Measurements from ENCODE around the gene ULK4.

Gene ULK4

GRCh38 chr3:41611008-41611407 is 350.9 kb downstream of the ULK4 start:
- Histone ChIP-seq H3K4me3 (ENCODE audit: low read length) (no peak overlapping the region), H3K9ac (ENCODE audit: low read length) (no peak overlapping the region), H3K36me3 (ENCODE audit: control insufficient read depth, low read depth, low read length) (no peaks in the 10 kb centered on the region), H3K27me3 (ENCODE audit: control insufficient read depth, insufficient read depth, low read length) (no peaks in the 10 kb centered on the region), H3K27ac (ENCODE audit: low read length) (no peak overlapping the region), H3K4me1 (ENCODE audit: control insufficient read depth, low read depth, low read length) (no peaks in the 10 kb centered on the region), H3K9me3 (ENCODE audit: control insufficient read depth, low read depth, low read length) (no peaks in the 10 kb centered on the region)

GRCh38 chr3:41608347-41608746 is 353.6 kb downstream of the ULK4 start:
- H3K27me3 ChIP-seq (ENCODE audit: control insufficient read depth, insufficient read depth, low read length): no peaks in the 10 kb centered on the region
- no peaks in the 10 kb centered on the region for H3K9me3 ChIP-seq (ENCODE audit: control insufficient read depth, low read depth, low read length)
- no peaks in the 10 kb centered on the region for H3K4me1 ChIP-seq (ENCODE audit: control insufficient read depth, low read depth, low read length)
- no peak overlapping the region for H3K27ac ChIP-seq (ENCODE audit: low read length)
- H3K9ac ChIP-seq (ENCODE audit: low read length): no peak overlapping the region
- no peak overlapping the region for H3K4me3 ChIP-seq (ENCODE audit: low read length)
- H3K36me3 ChIP-seq (ENCODE audit: control insufficient read depth, low read depth, low read length): no peaks in the 10 kb centered on the region

GRCh38 chr3:41603807-41604206 is 358.1 kb downstream of the ULK4 start:
- Histone ChIP-seq H3K4me1 (ENCODE audit: control insufficient read depth, low read depth, low read length) (no peaks in the 10 kb centered on the region), H3K4me3 (ENCODE audit: low read length) (no peak overlapping the region), H3K36me3 (ENCODE audit: control insufficient read depth, low read depth, low read length) (no peaks in the 10 kb centered on the region), H3K27ac (ENCODE audit: low read length) (no peak overlapping the region), H3K9ac (ENCODE audit: low read length) (no peak overlapping the region), H3K9me3 (ENCODE audit: control insufficient read depth, low read depth, low read length) (no peaks in the 10 kb centered on the region), H3K27me3 (ENCODE audit: control insufficient read depth, insufficient read depth, low read length) (no peaks in the 10 kb centered on the region)

GRCh38 chr3:41602121-41602520 is 359.8 kb downstream of the ULK4 start:
- H3K4me3 ChIP-seq (ENCODE audit: low read length): no peak overlapping the region
- no peak overlapping the region for H3K9ac ChIP-seq (ENCODE audit: low read length)
- no peaks in the 10 kb centered on the region for H3K4me1 ChIP-seq (ENCODE audit: control insufficient read depth, low read depth, low read length)
- H3K27me3 ChIP-seq (ENCODE audit: control insufficient read depth, insufficient read depth, low read length): no peaks in the 10 kb centered on the region
- H3K27ac ChIP-seq (ENCODE audit: low read length): no peak overlapping the region
- no peaks in the 10 kb centered on the region for H3K9me3 ChIP-seq (ENCODE audit: control insufficient read depth, low read depth, low read length)
- H3K36me3 ChIP-seq (ENCODE audit: control insufficient read depth, low read depth, low read length): no peaks in the 10 kb centered on the region

- Histone ChIP-seq H3K27ac (ENCODE audit: low read length) (no peak overlapping the region), H3K9ac (ENCODE audit: low read length) (no peak overlapping the region), H3K9me3 (ENCODE audit: control insufficient read depth, low read depth, low read length) (no peaks in the 10 kb centered on the region), H3K27me3 (ENCODE audit: control insufficient read depth, insufficient read depth, low read length) (no peaks in the 10 kb centered on the region), H3K4me1 (ENCODE audit: control insufficient read depth, low read depth, low read length) (no peaks in the 10 kb centered on the region), H3K4me3 (ENCODE audit: low read length) (no peak overlapping the region), H3K36me3 (ENCODE audit: control insufficient read depth, low read depth, low read length) (no peaks in the 10 kb centered on the region)
These were observed 360.4 kb downstream of the ULK4 start for GRCh38 chr3:41601404-41601987.

GRCh38 chr3:41600616-41601015 is 361.3 kb downstream of the ULK4 start:
- Histone ChIP-seq H3K9me3 (ENCODE audit: control insufficient read depth, low read depth, low read length) (no peaks in the 10 kb centered on the region), H3K27ac (ENCODE audit: low read length) (no peak overlapping the region), H3K9ac (ENCODE audit: low read length) (no peak overlapping the region), H3K4me3 (ENCODE audit: low read length) (no peak overlapping the region), H3K4me1 (ENCODE audit: control insufficient read depth, low read depth, low read length) (no peaks in the 10 kb centered on the region), H3K36me3 (ENCODE audit: control insufficient read depth, low read depth, low read length) (no peaks in the 10 kb centered on the region), H3K27me3 (ENCODE audit: control insufficient read depth, insufficient read depth, low read length) (no peaks in the 10 kb centered on the region)

- Histone ChIP-seq H3K4me1 (ENCODE audit: control insufficient read depth, low read depth, low read length) (no peaks in the 10 kb centered on the region), H3K9me3 (ENCODE audit: control insufficient read depth, low read depth, low read length) (no peaks in the 10 kb centered on the region), H3K36me3 (ENCODE audit: control insufficient read depth, low read depth, low read length) (no peaks in the 10 kb centered on the region), H3K27me3 (ENCODE audit: control insufficient read depth, insufficient read depth, low read length) (no peaks in the 10 kb centered on the region), H3K27ac (ENCODE audit: low read length) (no peak overlapping the region), H3K9ac (ENCODE audit: low read length) (no peak overlapping the region), H3K4me3 (ENCODE audit: low read length) (no peak overlapping the region)
These were observed 362.8 kb downstream of the ULK4 start for GRCh38 chr3:41599127-41599484.

- no peak overlapping the region for H3K9ac ChIP-seq (ENCODE audit: low read length)
- H3K36me3 ChIP-seq (ENCODE audit: control insufficient read depth, low read depth, low read length): no peaks in the 10 kb centered on the region
- no peaks in the 10 kb centered on the region for H3K9me3 ChIP-seq (ENCODE audit: control insufficient read depth, low read depth, low read length)
- no peak overlapping the region for H3K4me3 ChIP-seq (ENCODE audit: low read length)
- no peaks in the 10 kb centered on the region for H3K27me3 ChIP-seq (ENCODE audit: control insufficient read depth, insufficient read depth, low read length)
- no peaks in the 10 kb centered on the region for H3K4me1 ChIP-seq (ENCODE audit: control insufficient read depth, low read depth, low read length)
- H3K27ac ChIP-seq (ENCODE audit: low read length): no peak overlapping the region
These were observed 363.3 kb downstream of the ULK4 start for GRCh38 chr3:41598402-41599126.

- no peaks in the 10 kb centered on the region for H3K4me1 ChIP-seq (ENCODE audit: control insufficient read depth, low read depth, low read length)
- no peak overlapping the region for H3K4me3 ChIP-seq (ENCODE audit: low read length)
- H3K9me3 ChIP-seq (ENCODE audit: control insufficient read depth, low read depth, low read length): no peaks in the 10 kb centered on the region
- no peak overlapping the region for H3K27ac ChIP-seq (ENCODE audit: low read length)
- H3K9ac ChIP-seq (ENCODE audit: low read length): no peak overlapping the region
- no peaks in the 10 kb centered on the region for H3K27me3 ChIP-seq (ENCODE audit: control insufficient read depth, insufficient read depth, low read length)
- H3K36me3 ChIP-seq (ENCODE audit: control insufficient read depth, low read depth, low read length): no peaks in the 10 kb centered on the region
These were observed 368.1 kb downstream of the ULK4 start for GRCh38 chr3:41593774-41594173.

- no peak overlapping the region for H3K4me3 ChIP-seq (ENCODE audit: low read length)
- no peaks in the 10 kb centered on the region for H3K36me3 ChIP-seq (ENCODE audit: control insufficient read depth, low read depth, low read length)
- H3K27me3 ChIP-seq (ENCODE audit: control insufficient read depth, insufficient read depth, low read length): no peaks in the 10 kb centered on the region
- no peaks in the 10 kb centered on the region for H3K4me1 ChIP-seq (ENCODE audit: control insufficient read depth, low read depth, low read length)
- no peak overlapping the region for H3K9ac ChIP-seq (ENCODE audit: low read length)
- H3K9me3 ChIP-seq (ENCODE audit: control insufficient read depth, low read depth, low read length): no peaks in the 10 kb centered on the region
- no peak overlapping the region for H3K27ac ChIP-seq (ENCODE audit: low read length)
These were observed 369.0 kb downstream of the ULK4 start for GRCh38 chr3:41592753-41593510.

- Histone ChIP-seq H3K9me3 (ENCODE audit: control insufficient read depth, low read depth, low read length) (no peaks in the 10 kb centered on the region), H3K36me3 (ENCODE audit: control insufficient read depth, low read depth, low read length) (no peaks in the 10 kb centered on the region), H3K4me1 (ENCODE audit: control insufficient read depth, low read depth, low read length) (peaks cover 18% of the 10 kb centered on the region), H3K9ac (ENCODE audit: low read length) (no peak overlapping the region), H3K4me3 (ENCODE audit: low read length) (no peak overlapping the region), H3K27me3 (ENCODE audit: control insufficient read depth, insufficient read depth, low read length) (no peaks in the 10 kb centered on the region), H3K27ac (ENCODE audit: low read length) (no peak overlapping the region)
These were observed 378.9 kb downstream of the ULK4 start for GRCh38 chr3:41583014-41583413.

GRCh38 chr3:41581700-41582099 is 380.2 kb downstream of the ULK4 start:
- Histone ChIP-seq H3K27me3 (ENCODE audit: control insufficient read depth, insufficient read depth, low read length) (no peaks in the 10 kb centered on the region), H3K4me3 (ENCODE audit: low read length) (no peak overlapping the region), H3K4me1 (ENCODE audit: control insufficient read depth, low read depth, low read length) (peaks cover 30% of the 10 kb centered on the region), H3K36me3 (ENCODE audit: control insufficient read depth, low read depth, low read length) (no peaks in the 10 kb centered on the region), H3K27ac (ENCODE audit: low read length) (no peak overlapping the region), H3K9ac (ENCODE audit: low read length) (no peak overlapping the region), H3K9me3 (ENCODE audit: control insufficient read depth, low read depth, low read length) (no peaks in the 10 kb centered on the region)

All from iPS-18a (cell line).